ENCODE measurements around the gene DVL1. TPM values are rescaled to one million over a fixed set of nuclear protein-coding genes. Genes with fewer than 3 reads are reported as not detected.

DVL1 gene
- total RNA-seq (2013) = 22.7 TPM
- polyA plus RNA-seq (10 to 100 TPM in 1 of 3 donors, under 1 TPM in 2; 0.41 to 29.8 (median 0.55) TPM), polyA minus RNA-seq (37.8 and 38.1 TPM in 2 replicates), total RNA-seq (20.0 to 36.4 (median 24.8) reads per million in 11 experiments)

DNA sequence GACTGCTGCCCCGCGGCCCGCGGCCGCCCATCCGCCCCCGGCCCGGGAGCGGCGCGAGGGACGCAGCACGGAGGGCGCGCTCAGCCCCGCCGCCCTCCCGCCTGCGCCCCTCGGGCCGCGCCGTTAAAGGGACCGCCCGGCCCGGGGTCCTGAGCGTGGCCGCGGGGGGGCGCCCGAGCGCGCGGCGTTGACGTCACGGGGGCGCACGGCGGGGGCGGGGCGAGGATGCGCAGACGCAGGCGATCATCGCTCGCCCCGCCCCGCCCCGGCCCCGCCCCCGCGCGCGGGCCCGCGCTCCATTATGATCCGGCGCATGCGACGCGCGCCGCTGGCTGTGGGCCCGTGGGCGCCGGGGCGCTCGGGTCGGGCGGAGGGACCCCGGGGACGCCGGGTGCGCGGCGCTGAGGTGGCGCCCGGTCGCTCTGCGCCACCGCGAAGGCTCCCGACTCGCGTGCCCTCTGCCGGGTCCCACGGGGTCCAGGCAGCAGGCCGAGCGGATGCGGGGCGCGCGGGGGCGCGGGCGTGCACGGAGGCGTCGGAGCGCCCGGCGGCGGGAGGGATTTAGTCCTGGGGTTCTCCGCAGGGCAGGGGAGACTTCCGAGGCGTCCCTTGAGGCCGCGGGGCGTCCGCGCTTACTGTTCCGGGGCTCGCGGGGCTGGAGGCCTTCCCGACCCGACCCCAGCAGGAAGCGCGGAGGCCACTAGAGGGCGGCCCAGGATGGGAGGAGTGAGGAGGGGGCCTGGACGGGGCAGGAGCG, at the start of gene DVL1:
Gene DVL1, minus strand, starts transcription at position 163 of the 757 bp plus-strand sequence. CDS start 353 bp downstream, outside the sequence.
- Mint-ChIP-seq H3K4me3 (peak within 1 kb of the TSS; percentile 81 to 85), H3K27me3 (ENCODE audit: low read depth in 3 of 3) (peaks cover 29 to 43% (median 33%) of the 10 kb centered on the region in 3 donors), H3K9me3 (peaks cover 0 to 10% (median 4%) of the 10 kb centered on the region in 7 donors), H3K4me1 (peaks cover 17% of the 10 kb centered on the region), H3K36me3 (peaks cover 0 to 6% of the 10 kb centered on the region in 2 donors), H3K27ac (peak within 1 kb of the TSS in 4 of 7 donors; percentile 35 to 89 (median 76))
- WGBS (ENCODE audit: insufficient coverage) = under 1% methylated on average over 102 of the region's 122 CpGs
- DNase-seq = peak; percentile 42 to 69 (median 52)
- Histone ChIP-seq H3K27me3 (ENCODE audit: control insufficient read depth in 2 of 2, insufficient read depth in 2 of 2, low read length in 2 of 2) (peaks cover 11 to 30% of the 10 kb centered on the region in 2 donors), H2AFZ (ENCODE audit: insufficient read depth, low read depth, low read length, poor library complexity, severe bottlenecking) (peak within 1 kb of the TSS; percentile 90), H3K27ac (ENCODE audit: low read depth in 1 of 2, low read length in 2 of 2) (peak within 1 kb of the TSS in 1 of 2 donors; percentile 62), H3K4me2 (replicated peaks; ENCODE audit: extremely low read depth, low read length, poor library complexity, severe bottlenecking) (peak within 1 kb of the TSS; percentile 91), H3K4me3 (replicated peaks in 1 of 3; ENCODE audit: low read depth in 2 of 3, low read length in 3 of 3) (peak within 1 kb of the TSS; percentile 44 to 76 (median 64)), H3K9ac (ENCODE audit: insufficient read depth, low read length, poor library complexity, severe bottlenecking) (peak within 1 kb of the TSS; percentile 77), H3K4me1 (ENCODE audit: control insufficient read depth in 1 of 2, insufficient read depth in 2 of 2, low read length in 2 of 2) (peaks cover 11 to 17% of the 10 kb centered on the region in 2 donors), H4K20me1 (ENCODE audit: insufficient read depth, low read length) (peaks cover 30% of the 10 kb centered on the region), H3K36me3 (replicated peaks in 1 of 2; ENCODE audit: control insufficient read depth in 1 of 2, insufficient read depth in 2 of 2, low read length in 2 of 2) (no peaks in the 10 kb centered on the region), H3K9me3 (replicated peaks in 1 of 2; ENCODE audit: control insufficient read depth in 1 of 2, insufficient read depth in 1 of 2, low read length in 2 of 2) (no peaks in the 10 kb centered on the region), H3K79me2 (ENCODE audit: insufficient read depth, low read length) (peaks cover 28% of the 10 kb centered on the region)
- TF ChIP-seq, protein P1, sequence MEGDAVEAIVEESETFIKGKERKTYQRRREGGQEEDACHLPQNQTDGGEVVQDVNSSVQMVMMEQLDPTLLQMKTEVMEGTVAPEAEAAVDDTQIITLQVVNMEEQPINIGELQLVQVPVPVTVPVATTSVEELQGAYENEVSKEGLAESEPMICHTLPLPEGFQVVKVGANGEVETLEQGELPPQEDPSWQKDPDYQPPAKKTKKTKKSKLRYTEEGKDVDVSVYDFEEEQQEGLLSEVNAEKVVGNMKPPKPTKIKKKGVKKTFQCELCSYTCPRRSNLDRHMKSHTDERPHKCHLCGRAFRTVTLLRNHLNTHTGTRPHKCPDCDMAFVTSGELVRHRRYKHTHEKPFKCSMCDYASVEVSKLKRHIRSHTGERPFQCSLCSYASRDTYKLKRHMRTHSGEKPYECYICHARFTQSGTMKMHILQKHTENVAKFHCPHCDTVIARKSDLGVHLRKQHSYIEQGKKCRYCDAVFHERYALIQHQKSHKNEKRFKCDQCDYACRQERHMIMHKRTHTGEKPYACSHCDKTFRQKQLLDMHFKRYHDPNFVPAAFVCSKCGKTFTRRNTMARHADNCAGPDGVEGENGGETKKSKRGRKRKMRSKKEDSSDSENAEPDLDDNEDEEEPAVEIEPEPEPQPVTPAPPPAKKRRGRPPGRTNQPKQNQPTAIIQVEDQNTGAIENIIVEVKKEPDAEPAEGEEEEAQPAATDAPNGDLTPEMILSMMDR (IDR thresholded peaks at IDR 0.05) = peak; percentile 46
- intact Hi-C loops (cut with micrococcal nuclease) = no loop called here

DNA sequence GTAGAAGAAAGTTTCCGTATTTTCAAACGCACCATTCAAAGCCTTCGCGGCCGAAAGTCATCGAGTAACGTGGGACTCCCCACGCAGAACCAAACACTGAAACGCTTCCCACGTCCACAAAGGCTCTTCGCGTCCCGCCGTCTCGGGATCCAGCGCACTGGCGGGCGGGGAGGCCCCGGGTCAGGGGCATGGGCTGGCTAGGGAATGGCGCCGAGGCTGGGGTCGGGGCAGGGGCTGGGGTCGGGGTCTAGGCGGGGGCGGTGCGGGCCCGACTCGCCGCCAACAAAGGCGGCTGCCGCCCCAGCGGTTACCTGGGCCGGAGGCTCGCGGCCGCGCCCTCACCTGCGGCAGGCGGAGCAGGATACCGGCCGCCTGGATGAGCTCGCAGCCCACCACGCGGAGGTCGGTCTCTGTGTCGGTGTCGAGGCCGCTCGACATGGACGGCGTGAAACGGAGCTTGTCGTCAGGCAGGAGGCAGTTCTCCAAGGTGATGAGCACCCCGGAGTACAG, 49.5 kb upstream of the DVL1 start:
- Histone ChIP-seq H3K79me2 (ENCODE audit: insufficient read depth, low read length) (peaks cover 77% of the 10 kb centered on the region), H4K20me1 (ENCODE audit: insufficient read depth, low read length) (peaks cover 43% of the 10 kb centered on the region), H3K36me3 (replicated peaks in 1 of 2; ENCODE audit: control insufficient read depth in 1 of 2, insufficient read depth in 2 of 2, low read length in 2 of 2) (peaks cover 54 to 67% of the 10 kb centered on the region in 2 donors), H3K27ac (ENCODE audit: low read depth in 1 of 2, low read length in 2 of 2) (peak overlapping the region; percentile 32 to 82), H3K9ac (ENCODE audit: insufficient read depth, low read length, poor library complexity, severe bottlenecking) (peak overlapping the region; percentile 97), H2AFZ (ENCODE audit: insufficient read depth, low read depth, low read length, poor library complexity, severe bottlenecking) (peak overlapping the region; percentile 93), H3K9me3 (replicated peaks in 1 of 2; ENCODE audit: control insufficient read depth in 1 of 2, insufficient read depth in 1 of 2, low read length in 2 of 2) (no peaks in the 10 kb centered on the region), H3K4me1 (ENCODE audit: control insufficient read depth in 1 of 2, insufficient read depth in 2 of 2, low read length in 2 of 2) (peaks cover 24 to 31% of the 10 kb centered on the region in 2 donors), H3K4me2 (replicated peaks; ENCODE audit: extremely low read depth, low read length, poor library complexity, severe bottlenecking) (peak overlapping the region; percentile 88), H3K4me3 (replicated peaks in 1 of 3; ENCODE audit: low read depth in 2 of 3, low read length in 3 of 3) (peak overlapping the region; percentile 72 to 87 (median 83)), H3K27me3 (ENCODE audit: control insufficient read depth in 2 of 2, insufficient read depth in 2 of 2, low read length in 2 of 2) (no peaks in the 10 kb centered on the region)
- peak overlapping the region; percentile 83 to 92 (median 87) for H3K27ac Mint-ChIP-seq
- intact Hi-C loops (cut with micrococcal nuclease) = loop anchor here in 1 of 2 donors (1.0 kb wide), 1 partner anchor 8 kb away; no protein-coding TSS in a partner anchor
- DNase-seq = peak in 1 of 3 donors; percentile 19
- no peaks in the 10 kb centered on the region for H3K9me3 Mint-ChIP-seq
- H3K4me1 Mint-ChIP-seq = peaks cover 32% of the 10 kb centered on the region
- peaks cover 51 to 73% of the 10 kb centered on the region in 2 donors for H3K36me3 Mint-ChIP-seq
- H3K27me3 Mint-ChIP-seq (ENCODE audit: low read depth in 3 of 3) = no peaks in the 10 kb centered on the region
- peak overlapping the region; percentile 89 to 90 for H3K4me3 Mint-ChIP-seq
- under 1% methylated on average over 46 of the region's 54 CpGs for WGBS (ENCODE audit: insufficient coverage)
- TF ChIP-seq, protein P1 (IDR thresholded peaks at IDR 0.05) = no peak

Data from CD14-positive monocyte (primary cell).